GM19025 (cell line): Measurements from ENCODE around the gene GPHN.
"Not testable (repeated sequence)": the region's sequence is repeated elsewhere in the genome, so short reads cannot be mapped to it uniquely, and the experiment has no call there.

ENCODE experiments used
- ATAC-seq: cut with Tn5 transposase; IDR thresholded peaks from one replicate; pipeline ENCODE4 v1.9.1; 2021; ENCODE audit warnings: mild to moderate bottlenecking, low read depth, moderate library complexity; ENCODE audit not compliant: unreplicated experiment

The GPHN gene

GRCh38 chr14:67002994-67003753, 495.2 kb downstream of the GPHN start:
- ATAC-seq, result no peak

GRCh38 chr14:67004521-67004920, 496.6 kb downstream of the GPHN start:
- no peak for ATAC-seq

- no peak for ATAC-seq
Measured at GRCh38 chr14:67010602-67011001, 502.7 kb downstream of the GPHN start.

GRCh38 chr14:67016856-67017255, 508.9 kb downstream of the GPHN start:
- no peak for ATAC-seq

- ATAC-seq, result no peak
Measured at GRCh38 chr14:67018720-67019119, 510.8 kb downstream of the GPHN start.

GRCh38 chr14:67019796-67020195, 511.8 kb downstream of the GPHN start:
- ATAC-seq, result no peak

- no peak for ATAC-seq
Measured at GRCh38 chr14:67031920-67032774, 524.2 kb downstream of the GPHN start.

- ATAC-seq, result no peak
Measured at GRCh38 chr14:67045440-67045839, 537.5 kb downstream of the GPHN start.

GRCh38 chr14:67050896-67051295, 542.9 kb downstream of the GPHN start:
- ATAC-seq, result no peak

- no peak for ATAC-seq
Measured at GRCh38 chr14:67056684-67057083, 548.7 kb downstream of the GPHN start.

GRCh38 chr14:67059596-67059995, 551.6 kb downstream of the GPHN start:
- no peak for ATAC-seq

- no peak for ATAC-seq
Measured at GRCh38 chr14:67060546-67060945, 552.6 kb downstream of the GPHN start.

- not testable (repeated sequence) for ATAC-seq
Measured at GRCh38 chr14:67067070-67067814, 559.3 kb downstream of the GPHN start.

GRCh38 chr14:67068251-67068650, 560.3 kb downstream of the GPHN start:
- no peak for ATAC-seq

GRCh38 chr14:67071506-67071905, 563.6 kb downstream of the GPHN start:
- no peak for ATAC-seq

- no peak for ATAC-seq
Measured at GRCh38 chr14:67077921-67078320, 570.0 kb downstream of the GPHN start.

- ATAC-seq, result no peak
Measured at GRCh38 chr14:67079846-67080245, 571.9 kb downstream of the GPHN start.

GRCh38 chr14:67108230-67108629, 600.3 kb downstream of the GPHN start:
- no peak for ATAC-seq

GRCh38 chr14:67111022-67111421, 603.1 kb downstream of the GPHN start:
- no peak for ATAC-seq

- no peak for ATAC-seq
Measured at GRCh38 chr14:67112344-67112743, 604.4 kb downstream of the GPHN start.

- no peak for ATAC-seq
Measured at GRCh38 chr14:67127174-67127573, 619.2 kb downstream of the GPHN start.
